Astrocyte (in vitro differentiated cells and primary cell): ENCODE data around the gene NLGN1. TPM values are rescaled to one million over a fixed set of nuclear protein-coding genes. Genes with fewer than 3 reads are reported as not detected.
A peak's percentile ranks its signal among the peaks of the same experiment; 100 is the strongest.

Experiments used
- DNase-seq: peaks from one replicate; pipeline ENCODE4 v3.0.0-alpha.2; 2010; ENCODE audit warnings: low read depth
- FAIRE-seq: peaks from 2 replicates; lab custom pipeline; 2011; peaks lifted over from hg19 to GRCh38; lab: Jason Lieb, UNC
- H2AFZ ChIP-seq: 2 replicates; pipeline ENCODE4 v1.6.0; 2012; ENCODE audit warnings: low read depth, low read length, inconsistent platforms
- H3K27ac ChIP-seq: 2 replicates; pipeline ENCODE4 v1.5.1; 2011; ENCODE audit warnings: low read depth, low read length, inconsistent platforms
- H3K27me3 ChIP-seq: 2 replicates; pipeline ENCODE4 v1.6.0; 2011; ENCODE audit warnings: low read length, inconsistent platforms; ENCODE audit not compliant: insufficient read depth
- H3K36me3 ChIP-seq: 2 replicates; pipeline ENCODE4 v1.5.1; 2011; ENCODE audit warnings: low read length, inconsistent platforms; ENCODE audit not compliant: insufficient read depth
- H3K4me1 ChIP-seq: 2 replicates; pipeline ENCODE4 v1.5.1; 2011; ENCODE audit warnings: low read length, inconsistent platforms; ENCODE audit not compliant: insufficient read depth
- H3K4me2 ChIP-seq: 2 replicates; pipeline ENCODE4 v1.6.0; 2012; ENCODE audit warnings: low read length, inconsistent platforms
- H3K4me3 ChIP-seq: 2 replicates; pipeline ENCODE4 v1.5.1; 2011; ENCODE audit warnings: low read depth, mild to moderate bottlenecking, low read length, inconsistent platforms; ENCODE audit not compliant: insufficient read depth
- H3K79me2 ChIP-seq: 2 replicates; pipeline ENCODE4 v1.6.0; 2012; ENCODE audit warnings: mild to moderate bottlenecking, low read length, inconsistent platforms; ENCODE audit not compliant: insufficient read depth
- H3K9ac ChIP-seq: 2 replicates; pipeline ENCODE4 v1.6.0; 2012; ENCODE audit warnings: mild to moderate bottlenecking, low read length, inconsistent platforms
- H3K9me3 ChIP-seq: 2 replicates; pipeline ENCODE4 v1.5.1; 2012; ENCODE audit warnings: low read depth, mild to moderate bottlenecking, low read length, inconsistent platforms; ENCODE audit not compliant: insufficient read depth
- H4K20me1 ChIP-seq: 2 replicates; pipeline ENCODE4 v1.6.0; 2012; ENCODE audit warnings: low read length, inconsistent platforms; ENCODE audit not compliant: insufficient read depth
- H3K27ac Mint-ChIP-seq: one replicate; pipeline ENCODE4 v1.8.0; 2021; ENCODE audit warnings: mild to moderate bottlenecking, mixed read lengths; ENCODE audit not compliant: unreplicated experiment
- H3K27me3 Mint-ChIP-seq: one replicate; pipeline ENCODE4 v1.8.0; 2021; ENCODE audit warnings: low read depth, mixed read lengths; ENCODE audit not compliant: unreplicated experiment
- H3K36me3 Mint-ChIP-seq: one replicate; pipeline ENCODE4 v1.8.0; 2021; ENCODE audit warnings: low read depth, mixed read lengths; ENCODE audit not compliant: unreplicated experiment
- H3K4me1 Mint-ChIP-seq: one replicate; pipeline ENCODE4 v1.8.0; 2021; ENCODE audit warnings: low read depth, mixed read lengths; ENCODE audit not compliant: unreplicated experiment
- H3K4me3 Mint-ChIP-seq: one replicate; pipeline ENCODE4 v1.8.0; 2021; ENCODE audit warnings: mild to moderate bottlenecking, moderate library complexity, mixed read lengths; ENCODE audit not compliant: unreplicated experiment
- H3K9me3 Mint-ChIP-seq: one replicate; pipeline ENCODE4 v1.8.0; 2021; ENCODE audit warnings: mild to moderate bottlenecking, mixed read lengths; ENCODE audit not compliant: unreplicated experiment
- CTCF ChIP-seq: IDR thresholded peaks from 2 replicates; pipeline ENCODE4 v1.5.1; 2011; ENCODE audit warnings: low read depth, mild to moderate bottlenecking, inconsistent platforms, low read length, moderate library complexity; ENCODE audit not compliant: insufficient read depth
- EZH2 ChIP-seq: IDR thresholded peaks from 2 replicates; pipeline ENCODE4 v1.6.1; 2012; ENCODE audit warnings: mild to moderate bottlenecking, low read length, inconsistent platforms; ENCODE audit not compliant: insufficient read depth
- total RNA-seq: library from RNA; stranded (reverse); gene quantifications from 2 replicates; pipeline ENCODE4 v1.2.1, GENCODE V29; 2021

The NLGN1 gene
- total RNA-seq, 1 donor from 2014 or later = 1.2 TPM

- no peak for FAIRE-seq
Measured at GRCh38 chr3:173734895-173735294, 337.4 kb downstream of the NLGN1 start.

GRCh38 chr3:173735841-173736240, 338.3 kb downstream of the NLGN1 start:
- no peak overlapping the region for H3K27ac Mint-ChIP-seq
- Histone ChIP-seq H4K20me1 (no peaks in the 10 kb centered on the region), H3K27me3 (no peaks in the 10 kb centered on the region), H2AFZ (no peak overlapping the region), H3K27ac (no peak overlapping the region), H3K4me3 (no peak overlapping the region), H3K9me3 (no peaks in the 10 kb centered on the region), H3K4me1 (peaks cover 22% of the 10 kb centered on the region), H3K4me2 (no peak overlapping the region), H3K36me3 (no peaks in the 10 kb centered on the region), H3K79me2 (no peaks in the 10 kb centered on the region), H3K9ac (no peak overlapping the region)
- H3K4me3 Mint-ChIP-seq = no peak overlapping the region
- no peaks in the 10 kb centered on the region for H3K36me3 Mint-ChIP-seq
- FAIRE-seq (no peak), DNase-seq (no peak)
- peaks cover 27% of the 10 kb centered on the region for H3K4me1 Mint-ChIP-seq
- H3K9me3 Mint-ChIP-seq = no peaks in the 10 kb centered on the region
- H3K27me3 Mint-ChIP-seq = no peaks in the 10 kb centered on the region
- TF ChIP-seq EZH2 = no peak

More at GRCh38 chr3:173734895-173735294, 337.4 kb downstream of the NLGN1 start:
- peaks cover 18% of the 10 kb centered on the region for H3K4me1 ChIP-seq
- H3K9me3 ChIP-seq = no peaks in the 10 kb centered on the region
- no peaks in the 10 kb centered on the region for H3K79me2 ChIP-seq
- no peak overlapping the region for H3K27ac Mint-ChIP-seq
- H3K9me3 Mint-ChIP-seq = no peaks in the 10 kb centered on the region
- H3K27me3 Mint-ChIP-seq = no peaks in the 10 kb centered on the region
- DNase-seq = no peak
- H3K27ac ChIP-seq = no peak overlapping the region
- H3K4me3 Mint-ChIP-seq = no peak overlapping the region
- no peaks in the 10 kb centered on the region for H3K27me3 ChIP-seq
- no peaks in the 10 kb centered on the region for H4K20me1 ChIP-seq
- TF ChIP-seq EZH2 = no peak
- no peak for TF ChIP-seq CTCF
- H3K36me3 ChIP-seq = no peaks in the 10 kb centered on the region
- H3K9ac ChIP-seq = no peak overlapping the region
- peaks cover 19% of the 10 kb centered on the region for H3K4me1 Mint-ChIP-seq
- H3K4me2 ChIP-seq = no peak overlapping the region
- no peak overlapping the region for H2AFZ ChIP-seq
- H3K36me3 Mint-ChIP-seq = no peaks in the 10 kb centered on the region
- no peak overlapping the region for H3K4me3 ChIP-seq

GRCh38 chr3:173737167-173737808, 339.7 kb downstream of the NLGN1 start:
- H2AFZ ChIP-seq = no peak overlapping the region
- no peaks in the 10 kb centered on the region for H4K20me1 ChIP-seq
- DNase-seq (no peak), FAIRE-seq (peak; percentile 55)
- Mint-ChIP-seq H3K4me3 (no peak overlapping the region), H3K9me3 (no peaks in the 10 kb centered on the region), H3K36me3 (no peaks in the 10 kb centered on the region), H3K4me1 (peaks cover 32% of the 10 kb centered on the region), H3K27me3 (no peaks in the 10 kb centered on the region), H3K27ac (no peak overlapping the region)
- no peaks in the 10 kb centered on the region for H3K27me3 ChIP-seq
- TF ChIP-seq CTCF (no peak), EZH2 (no peak)
- H3K9me3 ChIP-seq = no peaks in the 10 kb centered on the region
- H3K27ac ChIP-seq = no peak overlapping the region
- no peaks in the 10 kb centered on the region for H3K36me3 ChIP-seq
- H3K9ac ChIP-seq = no peak overlapping the region
- H3K4me3 ChIP-seq = no peak overlapping the region
- no peak overlapping the region for H3K4me2 ChIP-seq
- H3K4me1 ChIP-seq = peaks cover 19% of the 10 kb centered on the region
- H3K79me2 ChIP-seq = no peaks in the 10 kb centered on the region
